Neutrophil (primary cell): Measurements from ENCODE around the gene C19orf73.
"Not testable (repeated sequence)": the region's sequence is repeated elsewhere in the genome, so short reads cannot be mapped to it uniquely, and the experiment has no call there.

Experiments used
- H3K27ac ChIP-seq: fragments of 200-600 bp; sonication (generic); 2 replicates; pipeline ENCODE4 v1.5.1; 2016; ENCODE audit warnings: mild to moderate bottlenecking, moderate library complexity
- H3K27me3 ChIP-seq: fragments of 200-600 bp; sonication (generic); 2 replicates; pipeline ENCODE4 v1.6.0; 2016; ENCODE audit warnings: mild to moderate bottlenecking
- H3K36me3 ChIP-seq: fragments of 200-600 bp; sonication (generic); 2 replicates; pipeline ENCODE4 v1.5.1; 2017
- H3K4me1 ChIP-seq, 2 experiments: fragments of 200-600 bp in 1 of 2; sonication (generic) in 1 of 2; 1 replicate in 1 of 2; 2 replicates in 1 of 2; pipeline versions ENCODE4 v1.5.1 to v1.6.1; 2013 to 2016; ENCODE audit warnings: low read depth in 1 of 2, low read length in 1 of 2, mild to moderate bottlenecking in 1 of 2, moderate library complexity in 1 of 2; ENCODE audit not compliant: control insufficient read depth in 1 of 2, insufficient read depth in 1 of 2
- H3K4me3 ChIP-seq, 2 experiments: fragments of 200-600 bp in 1 of 2; sonication (generic) in 1 of 2; 1 replicate in 1 of 2; 2 replicates in 1 of 2; pipeline ENCODE4 v1.5.1; 2013 to 2016; ENCODE audit warnings: low read depth in 1 of 2, low read length in 1 of 2, mild to moderate bottlenecking in 1 of 2, moderate library complexity in 1 of 2
- H3K9me3 ChIP-seq: fragments of 200-600 bp; sonication (generic); 2 replicates; pipeline ENCODE4 v1.5.1; 2016
- TF ChIP-seq, protein P1 (sequence below): fragments of 200-600 bp; sonication (generic); IDR thresholded peaks from 2 replicates; pipeline ENCODE4 v1.5.1; 2016; ENCODE audit warnings: antibody characterized with exemption

The C19orf73 gene

DNA sequence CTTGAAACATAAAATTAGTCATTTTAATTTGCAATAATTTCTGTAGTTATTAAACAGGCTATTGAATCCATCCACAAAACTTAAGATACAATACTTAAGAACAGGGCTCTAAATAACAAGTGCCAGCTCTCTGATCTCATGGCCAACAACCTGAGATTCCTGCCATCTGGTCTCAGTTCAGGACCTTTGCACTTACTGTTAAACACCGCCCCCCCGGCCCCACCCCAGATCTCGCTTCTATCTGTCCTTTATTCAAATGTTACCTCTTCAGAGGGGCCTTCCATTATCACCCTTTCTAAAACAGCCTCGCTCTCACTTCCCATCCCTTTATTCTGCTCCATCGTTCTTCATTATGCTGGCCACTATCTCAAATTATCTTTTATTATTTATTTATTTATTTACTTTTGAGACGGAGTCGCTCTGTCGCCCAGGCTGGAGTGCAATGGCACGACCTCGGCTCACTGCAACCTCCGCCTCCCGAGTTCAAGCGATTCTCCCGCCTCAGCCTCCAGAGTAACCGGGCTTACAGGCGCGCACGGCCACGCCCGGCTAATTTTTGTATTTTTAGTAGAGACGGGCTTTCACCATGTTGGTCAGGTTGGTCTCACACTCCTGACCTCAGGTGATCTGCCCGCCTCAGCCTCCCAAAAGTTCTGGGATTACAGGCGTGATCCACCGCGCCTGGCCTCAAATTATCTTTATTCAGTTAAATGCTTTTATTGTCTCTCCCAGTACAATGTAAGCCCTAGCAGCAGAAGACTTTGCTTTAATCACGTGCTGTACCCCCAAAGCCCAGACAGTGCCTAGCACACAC lies 34.5 kb downstream of the C19orf73 start:
- Histone ChIP-seq H3K4me3 (peak overlapping the region; percentile 85 to 86), H3K27ac (peak overlapping the region; percentile 92), H3K4me1 (peaks cover 15 to 22% of the 10 kb centered on the region in 2 experiments), H3K9me3 (no peaks in the 10 kb centered on the region), H3K27me3 (peaks cover 24% of the 10 kb centered on the region), H3K36me3 (peaks cover 15% of the 10 kb centered on the region)
- TF ChIP-seq, protein P1, sequence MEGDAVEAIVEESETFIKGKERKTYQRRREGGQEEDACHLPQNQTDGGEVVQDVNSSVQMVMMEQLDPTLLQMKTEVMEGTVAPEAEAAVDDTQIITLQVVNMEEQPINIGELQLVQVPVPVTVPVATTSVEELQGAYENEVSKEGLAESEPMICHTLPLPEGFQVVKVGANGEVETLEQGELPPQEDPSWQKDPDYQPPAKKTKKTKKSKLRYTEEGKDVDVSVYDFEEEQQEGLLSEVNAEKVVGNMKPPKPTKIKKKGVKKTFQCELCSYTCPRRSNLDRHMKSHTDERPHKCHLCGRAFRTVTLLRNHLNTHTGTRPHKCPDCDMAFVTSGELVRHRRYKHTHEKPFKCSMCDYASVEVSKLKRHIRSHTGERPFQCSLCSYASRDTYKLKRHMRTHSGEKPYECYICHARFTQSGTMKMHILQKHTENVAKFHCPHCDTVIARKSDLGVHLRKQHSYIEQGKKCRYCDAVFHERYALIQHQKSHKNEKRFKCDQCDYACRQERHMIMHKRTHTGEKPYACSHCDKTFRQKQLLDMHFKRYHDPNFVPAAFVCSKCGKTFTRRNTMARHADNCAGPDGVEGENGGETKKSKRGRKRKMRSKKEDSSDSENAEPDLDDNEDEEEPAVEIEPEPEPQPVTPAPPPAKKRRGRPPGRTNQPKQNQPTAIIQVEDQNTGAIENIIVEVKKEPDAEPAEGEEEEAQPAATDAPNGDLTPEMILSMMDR = no peak

DNA sequence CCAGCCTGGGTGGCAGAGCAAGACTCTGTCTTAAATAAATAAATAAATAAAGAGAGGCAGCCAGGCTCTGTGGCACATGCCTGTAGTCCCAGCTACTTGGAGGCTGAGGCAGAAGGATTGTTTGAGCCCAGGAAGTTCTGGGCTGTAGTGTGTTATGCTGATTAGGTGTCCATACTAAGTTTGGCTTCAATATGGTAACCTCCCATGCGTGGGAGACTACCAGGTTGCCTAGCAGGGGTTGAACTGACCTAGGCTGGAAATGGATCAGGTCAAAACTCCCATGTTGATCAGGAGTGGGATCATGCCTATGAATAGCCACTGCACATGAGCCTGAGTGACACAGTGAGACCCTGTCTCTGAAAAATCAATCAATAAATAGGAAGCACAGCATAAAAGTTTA lies 37.7 kb downstream of the C19orf73 start:
- H3K36me3 ChIP-seq = no peaks in the 10 kb centered on the region
- no peaks in the 10 kb centered on the region for H3K9me3 ChIP-seq
- H3K4me1 ChIP-seq = peaks cover 9 to 13% of the 10 kb centered on the region in 2 experiments
- TF ChIP-seq, protein P1 = no peak
- H3K4me3 ChIP-seq = no peak overlapping the region
- H3K27ac ChIP-seq = no peak overlapping the region
- peaks cover 24% of the 10 kb centered on the region for H3K27me3 ChIP-seq

DNA sequence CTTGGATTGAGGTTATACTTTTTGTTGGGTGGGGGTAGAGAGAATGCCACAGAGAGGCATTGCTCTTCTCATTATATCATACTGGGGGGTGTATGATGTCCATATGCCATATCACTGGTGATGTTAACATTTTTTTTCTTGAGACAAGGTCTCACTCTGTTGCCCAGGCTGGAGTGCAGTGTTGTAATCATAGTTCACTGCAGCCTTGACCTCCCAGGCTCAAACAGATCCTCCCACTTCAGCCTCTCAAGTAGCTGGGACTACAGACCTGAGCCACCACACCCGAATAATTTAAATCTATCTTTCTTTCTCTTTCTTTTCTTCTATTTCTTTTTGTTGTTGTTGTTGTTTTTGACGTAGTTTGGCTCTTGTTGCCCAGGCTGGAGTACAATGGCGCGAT lies 38.6 kb downstream of the C19orf73 start:
- TF ChIP-seq, protein P1 = no peak
- H3K36me3 ChIP-seq = no peaks in the 10 kb centered on the region
- H3K9me3 ChIP-seq = no peaks in the 10 kb centered on the region
- H3K4me1 ChIP-seq = peaks cover 5% of the 10 kb centered on the region in 2 experiments
- H3K27me3 ChIP-seq = peaks cover 24% of the 10 kb centered on the region
- no peak overlapping the region for H3K4me3 ChIP-seq
- no peak overlapping the region for H3K27ac ChIP-seq

DNA sequence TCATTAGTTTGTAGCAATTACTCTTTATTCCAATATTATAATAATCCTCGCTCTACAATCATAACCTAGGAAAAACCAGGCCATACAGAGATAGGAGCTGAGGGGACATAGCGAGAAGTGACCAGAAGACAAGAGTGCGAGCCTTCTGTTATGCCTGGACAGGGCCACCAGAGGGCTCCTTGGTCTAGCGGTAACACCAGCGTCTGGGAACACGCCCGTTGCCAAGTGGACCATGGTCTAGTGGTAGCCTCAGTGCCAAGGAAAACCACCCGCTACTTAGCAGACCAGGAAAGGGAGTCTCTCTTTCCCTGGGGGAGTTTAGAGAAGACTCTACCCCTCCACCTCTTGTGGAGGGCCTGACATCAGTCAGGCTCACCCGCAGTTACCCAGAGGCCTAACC lies 44.1 kb downstream of the C19orf73 start:
- H3K36me3 ChIP-seq, H3K27ac ChIP-seq, H3K9me3 ChIP-seq, H3K4me1 ChIP-seq, H3K4me3 ChIP-seq: not testable (repeated sequence)
- peaks cover 57% of the 10 kb centered on the region for H3K27me3 ChIP-seq

DNA sequence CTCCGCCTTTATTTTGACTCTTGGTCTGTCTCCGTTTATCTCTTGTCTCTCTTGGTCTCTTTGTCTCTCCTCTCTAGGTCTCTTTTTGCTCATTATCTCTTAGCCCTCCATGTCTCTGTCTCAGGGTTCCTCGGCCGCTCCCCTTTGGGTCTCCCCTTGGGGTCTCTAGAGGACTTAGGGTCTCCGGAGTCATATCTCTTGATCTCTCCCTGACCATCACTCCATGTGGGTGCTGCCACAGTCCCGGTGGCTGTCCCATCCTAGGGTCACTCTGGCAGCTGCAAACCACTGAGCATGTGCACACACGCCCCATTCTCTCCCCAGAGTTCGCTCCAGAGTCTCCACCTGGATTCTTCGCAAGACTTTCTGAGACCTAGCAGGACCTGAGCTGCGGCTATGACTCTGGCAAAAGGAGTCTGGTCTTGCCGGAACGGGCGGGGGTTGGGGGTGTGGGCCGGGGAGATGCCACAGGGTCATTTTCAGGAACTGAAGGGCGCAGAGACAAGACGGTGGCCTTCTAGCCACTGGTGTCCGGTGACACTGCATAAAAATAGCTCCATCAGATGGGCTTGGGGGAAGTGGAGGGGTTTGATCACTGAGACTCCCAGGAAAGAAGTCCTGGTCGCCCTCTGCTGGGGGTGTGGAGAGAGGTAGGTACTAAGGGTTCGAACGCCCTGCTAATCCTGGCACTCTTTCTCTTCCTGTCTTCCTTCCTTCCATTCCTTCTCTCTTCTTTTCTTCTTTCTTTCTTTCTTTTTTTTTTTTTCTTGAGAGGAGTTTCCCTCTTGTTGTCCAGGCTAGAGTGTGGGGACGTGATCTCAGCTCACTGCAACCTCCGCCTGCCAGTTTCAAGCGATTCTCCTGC lies 45.2 kb downstream of the C19orf73 start:
- H3K4me3 ChIP-seq = no peak overlapping the region
- H3K27me3 ChIP-seq = peaks cover 65% of the 10 kb centered on the region
- H3K4me1 ChIP-seq = no peaks in the 10 kb centered on the region
- no peaks in the 10 kb centered on the region for H3K36me3 ChIP-seq
- TF ChIP-seq, protein P1 = no peak
- H3K27ac ChIP-seq = no peak overlapping the region
- H3K9me3 ChIP-seq = no peaks in the 10 kb centered on the region
